DMS114 treated with DMSO at 0.1 percent for 48 hours (cell line): ENCODE measurements around the gene TRMT112.

Source experiments
- DNase-seq: peaks from one replicate; lab custom pipeline; 2025; ENCODE audit not compliant: unreplicated experiment; lab: John Stamatoyannopoulos, UW

TRMT112 gene

DNA sequence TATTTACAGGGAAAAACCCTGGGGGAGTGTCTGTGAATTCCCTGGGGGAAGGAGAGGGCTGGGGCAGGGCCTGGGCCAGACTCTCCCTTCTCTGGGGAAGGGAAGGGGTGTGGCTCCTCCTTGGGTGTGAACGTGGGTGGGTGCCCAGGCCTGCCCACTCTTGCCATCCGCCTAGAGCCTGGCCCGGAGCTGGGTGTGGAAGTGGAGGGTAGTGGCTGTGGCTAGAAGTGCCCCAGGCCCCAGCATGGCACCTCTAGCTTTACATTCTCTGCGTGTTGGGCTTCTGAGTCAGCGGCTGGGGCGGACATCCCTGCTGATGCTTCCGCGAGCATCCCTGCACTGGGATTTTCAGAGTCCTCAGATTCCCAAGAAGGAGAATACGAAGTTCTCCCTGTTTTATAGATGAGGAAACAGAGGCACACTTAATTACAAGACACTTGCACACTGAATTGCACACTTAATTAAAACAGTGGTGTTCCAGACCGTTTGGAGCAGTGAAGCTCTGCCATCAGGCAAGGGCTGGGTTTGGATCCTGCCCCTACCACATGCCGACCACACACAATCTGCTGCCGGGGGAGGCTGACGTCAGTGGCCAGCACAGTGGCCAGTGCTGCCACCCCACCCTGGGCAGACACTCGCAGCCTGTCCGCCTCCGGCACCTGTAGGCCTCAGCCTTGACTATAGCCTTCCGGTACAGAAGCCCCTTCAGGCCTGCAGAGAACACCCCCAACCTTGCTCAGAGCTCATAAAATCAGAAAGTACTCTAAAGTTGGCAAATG, 40.5 kb downstream of the TRMT112 start:
- no peak for DNase-seq

DNA sequence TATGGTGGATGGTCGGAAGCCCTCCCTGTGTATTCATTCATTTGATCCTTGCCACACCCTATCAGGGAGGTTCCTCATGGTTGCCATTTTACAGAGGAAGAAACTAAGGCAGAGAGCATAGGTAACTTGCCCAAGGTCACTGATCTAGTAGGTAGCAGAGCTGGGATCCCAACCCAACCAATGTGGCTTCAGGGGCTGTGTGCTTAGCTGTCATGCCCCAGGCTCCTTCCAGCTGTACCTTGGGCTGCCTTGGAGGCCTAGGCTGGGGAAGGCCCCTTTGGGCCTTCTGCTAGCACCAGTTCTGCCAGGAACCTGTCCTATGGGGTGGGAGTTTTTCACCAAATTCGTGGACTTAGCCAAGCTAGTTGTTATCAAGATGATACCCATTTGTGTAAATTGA, 41.5 kb downstream of the TRMT112 start:
- DNase-seq = no peak

DNA sequence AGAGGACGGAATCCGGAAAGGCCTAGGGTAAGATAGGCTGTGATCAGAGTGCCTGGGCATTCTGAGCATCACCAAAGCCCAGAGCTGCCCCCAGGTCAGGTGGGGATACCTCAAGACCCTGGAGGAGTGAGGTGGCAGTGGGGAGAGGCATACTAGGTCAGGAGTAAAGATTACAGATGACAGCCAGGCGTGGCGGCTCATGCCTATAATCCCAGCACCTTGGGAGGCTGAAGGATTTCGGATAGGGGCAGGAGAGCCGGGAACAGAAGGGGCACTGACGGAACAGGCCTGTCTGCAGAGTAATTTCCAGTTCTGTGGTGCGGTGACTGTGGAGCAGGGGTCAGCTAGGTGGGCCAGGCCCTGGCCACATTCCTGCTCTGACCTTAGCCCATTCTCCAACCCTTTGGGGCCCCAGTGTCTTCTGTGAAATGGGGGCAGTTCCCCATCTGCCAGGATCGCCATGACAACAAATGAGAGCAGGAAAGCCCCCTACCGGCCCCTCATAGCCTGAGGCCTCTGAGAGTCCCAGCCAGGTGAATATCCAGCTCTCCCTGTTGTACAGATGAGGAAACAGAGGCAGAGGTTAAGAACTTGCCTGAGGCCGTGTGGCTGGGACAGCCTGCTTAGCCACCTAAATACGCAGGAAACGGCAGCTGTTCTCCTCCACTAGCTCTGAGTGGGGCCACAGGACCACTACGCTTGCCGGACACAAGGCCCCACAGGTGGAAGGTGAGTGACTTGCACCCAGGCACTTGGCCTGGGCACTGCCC, 42.1 kb downstream of the TRMT112 start:
- DNase-seq = no peak

DNA sequence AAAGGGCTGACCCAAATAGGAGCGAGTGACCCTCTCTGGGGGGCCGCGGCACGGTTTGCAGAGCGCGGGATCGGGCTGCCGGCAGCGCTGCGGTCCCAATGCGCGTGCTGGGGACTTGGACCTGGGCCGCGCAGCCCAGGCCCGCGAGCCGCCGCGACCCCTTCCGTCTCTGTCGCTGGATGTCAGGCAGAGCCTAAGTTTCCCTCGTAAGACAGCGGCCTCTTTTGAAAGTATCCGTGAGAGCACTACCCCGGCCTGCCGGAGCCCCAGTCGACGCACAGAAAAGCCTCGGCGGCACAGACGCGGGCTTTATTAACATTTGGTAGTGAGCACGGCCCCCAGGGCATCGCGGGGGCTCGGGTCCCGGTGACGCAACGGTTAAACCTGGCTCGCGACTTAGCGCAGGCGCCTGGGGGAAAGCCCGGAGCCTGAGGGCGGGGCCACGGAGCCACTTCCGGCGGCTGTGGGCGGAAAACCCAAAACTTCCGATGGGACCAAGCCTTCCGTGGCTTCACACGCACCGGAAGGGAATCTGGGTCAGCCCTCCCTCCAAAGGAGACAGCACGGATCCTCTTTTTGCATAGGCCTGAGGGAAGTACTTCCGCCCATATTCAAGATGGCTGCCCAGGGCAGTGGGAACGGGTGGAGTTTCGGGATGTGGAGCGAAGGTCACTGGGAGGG, 47.7 kb downstream of the TRMT112 start:
- peak; percentile 99 for DNase-seq

DNA sequence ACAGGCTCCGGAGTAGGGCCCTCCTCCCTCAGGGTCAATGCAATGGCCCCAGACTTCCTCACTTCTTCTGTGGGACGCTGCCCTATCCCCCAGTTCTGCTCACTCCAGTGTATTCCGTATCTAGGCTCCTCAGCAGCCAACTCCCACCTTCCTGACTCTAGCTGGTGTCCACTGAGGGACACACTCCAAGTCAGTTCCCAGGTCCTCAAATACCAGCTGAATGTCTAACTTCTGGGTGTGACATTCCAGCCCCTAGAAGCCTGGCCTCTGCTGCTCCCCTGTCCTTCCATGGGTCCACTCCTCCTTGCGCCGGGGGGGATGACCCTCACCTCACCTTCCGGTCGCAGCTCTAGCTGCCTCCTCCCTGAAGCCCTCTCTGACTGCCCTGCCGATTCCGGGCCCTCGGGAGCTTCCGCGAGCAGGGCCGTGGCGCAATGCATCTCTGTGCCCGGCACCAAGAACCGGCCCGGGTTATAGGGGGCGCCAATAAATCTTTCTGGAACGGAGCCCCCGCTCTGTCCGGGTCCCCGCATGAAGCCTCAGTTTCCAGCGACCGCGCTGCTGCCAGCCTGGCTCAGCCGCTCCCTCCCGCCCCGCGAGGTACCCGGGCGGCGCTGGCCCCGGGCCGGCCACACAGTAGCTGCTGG, 48.3 kb downstream of the TRMT112 start:
- peak; percentile 32 for DNase-seq

DNA sequence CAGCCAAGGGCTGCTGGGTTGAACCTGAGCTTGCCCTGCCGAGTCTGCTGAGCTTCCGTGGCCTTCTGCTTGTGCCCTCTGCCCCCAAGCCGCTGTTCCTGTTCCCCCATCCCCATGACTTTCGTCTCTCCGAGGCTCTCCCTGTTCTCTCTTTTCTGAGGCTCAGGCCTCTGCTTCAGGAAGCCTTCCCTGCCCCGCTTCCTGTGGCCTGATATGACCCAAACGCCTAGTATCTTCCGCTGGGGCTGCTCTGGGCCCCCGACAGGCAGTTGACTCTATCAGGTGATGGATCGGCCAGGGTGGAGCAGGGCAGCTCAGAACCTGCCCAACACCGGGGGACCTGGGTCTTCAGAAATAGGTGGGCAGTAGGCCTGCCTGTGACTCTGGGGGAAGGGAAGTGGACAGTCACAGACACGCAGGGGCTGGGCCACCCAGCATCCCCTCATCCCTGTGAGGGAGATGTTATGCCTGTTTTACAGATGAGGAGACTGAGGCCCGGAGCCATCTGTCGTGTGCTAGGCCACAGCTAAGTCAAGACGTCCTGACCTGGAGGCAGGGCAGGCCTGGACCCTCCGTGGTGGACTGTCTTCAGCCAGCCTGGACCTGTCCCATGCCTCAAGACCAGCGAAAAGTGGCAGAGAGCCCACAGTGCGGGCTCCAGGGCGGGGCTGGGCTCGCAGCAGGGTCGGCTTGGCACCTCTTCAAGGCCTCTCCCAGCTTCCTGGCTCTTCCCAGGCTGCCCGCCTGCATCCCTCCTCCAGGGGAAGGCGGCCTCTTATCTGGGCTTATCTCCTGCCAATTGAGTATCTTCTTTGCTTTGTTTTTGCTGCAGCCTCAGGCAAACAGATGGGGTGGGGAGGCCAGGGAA, 49.1 kb downstream of the TRMT112 start:
- DNase-seq = no peak

DNA sequence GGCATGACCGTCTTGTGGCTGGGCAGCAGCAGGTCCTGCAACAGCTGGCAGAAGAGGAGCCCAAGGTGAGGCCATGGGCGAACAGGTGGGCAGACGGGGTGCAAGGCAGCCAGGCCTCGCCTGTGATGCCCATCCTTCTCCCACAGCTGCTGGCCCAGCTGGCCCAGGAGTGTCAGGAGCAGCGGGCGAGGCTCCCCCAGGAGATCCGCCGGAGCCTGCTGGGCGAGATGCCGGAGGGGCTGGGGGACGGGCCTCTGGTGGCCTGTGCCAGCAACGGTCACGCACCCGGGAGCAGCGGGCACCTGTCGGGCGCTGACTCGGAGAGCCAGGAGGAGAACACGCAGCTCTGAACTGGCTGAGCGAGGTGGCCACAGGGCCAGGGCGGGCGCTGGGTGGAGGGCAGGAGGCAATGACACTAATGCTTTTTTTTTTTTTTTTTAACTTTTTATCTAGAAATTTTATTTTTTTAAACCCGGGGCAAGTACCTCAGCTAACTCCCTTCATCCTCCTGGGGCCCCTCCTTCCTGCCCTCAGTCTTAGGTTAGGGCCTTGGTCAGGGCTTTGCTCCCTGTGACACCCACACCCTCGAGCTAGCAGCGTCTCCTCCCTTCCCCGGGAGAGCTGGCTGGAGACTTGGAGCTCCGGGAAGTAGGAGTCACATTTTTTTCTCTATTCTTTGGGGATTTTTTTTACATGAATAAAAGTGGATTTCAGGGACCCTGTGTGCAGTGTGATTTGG, 50.0 kb downstream of the TRMT112 start:
- no peak for DNase-seq
